HepG2 (cell line): ENCODE results near the gene PEX11G. TPM values are rescaled to one million over a fixed set of nuclear protein-coding genes. Genes with fewer than 3 reads are reported as not detected.

Source experiments
- ATAC-seq: fragments of 200-7000 bp; cut with Tn5 transposase; 3 replicates; pipeline ENCODE4 v1.9.1; 2020; ENCODE audit warnings: mild to moderate bottlenecking, moderate library complexity
- BruUV-seq: library from RNA; stranded (reverse); fragments of 400-500 nt; replicated peaks from 2 replicates; lab custom pipeline; 2021; lab: Mats Ljungman, UMichigan
- CTCF ChIA-PET: fragments of 300-600 bp; formaldehyde crosslinking; extraction: SDS; loops from one replicate; lab custom pipeline; 2021; ENCODE audit warnings: low total read pairs, inconsistent platforms, low intra/inter-chr PET ratio; lab: Yijun Ruan, JAX
- POLR2A ChIA-PET: fragments of 350-600 bp; sonication (Branson Sonifier 250); formaldehyde crosslinking; loops from one replicate; lab custom pipeline; 2020; ENCODE audit warnings: antibody characterized with exemption, inconsistent platforms; lab: Yijun Ruan, JAX
- DNase-seq: peaks from one replicate; pipeline ENCODE4 v3.0.0-alpha.2; 2015; ENCODE audit warnings: low spot score
- FAIRE-seq: peaks from 3 replicates; lab custom pipeline; 2011; peaks lifted over from hg19 to GRCh38; lab: Jason Lieb, UNC
- H2AFZ ChIP-seq: one replicate; pipeline ENCODE4 v1.6.1; 2011; ENCODE audit warnings: low read length, inconsistent platforms
- H3K27ac ChIP-seq: fragments of 300-600 bp; 3 replicates; pipeline ENCODE4 v1.8.0; 2011; ENCODE audit warnings: mixed run types, mild to moderate bottlenecking, mixed read lengths, low read length, inconsistent platforms; ENCODE audit not compliant: insufficient read depth; ENCODE audit errors: extremely low read length
- H3K27me3 ChIP-seq, 2 experiments: fragments of 200-600 bp in 1 of 2; 2 replicates in 1 of 2; 3 replicates in 1 of 2; pipeline versions ENCODE4 v1.6.0 to v1.8.0; 2011; ENCODE audit warnings: low read length in 2 of 2, mild to moderate bottlenecking in 2 of 2, moderate library complexity in 2 of 2, inconsistent platforms in 1 of 2; ENCODE audit not compliant: insufficient read depth in 2 of 2, control insufficient read depth in 1 of 2
- H3K36me3 ChIP-seq, 2 experiments: fragments of 200-600 bp in 1 of 2; replicated peaks in 1 of 2; 2 replicates in 1 of 2; 3 replicates in 1 of 2; pipeline versions ENCODE4 v1.5.1 to v1.8.0; 2011; ENCODE audit warnings: low read length in 2 of 2, inconsistent platforms in 1 of 2; ENCODE audit not compliant: insufficient read depth in 2 of 2, control insufficient read depth in 1 of 2
- H3K4me1 ChIP-seq: 2 replicates; pipeline ENCODE4 v1.5.1; 2012; ENCODE audit warnings: low read length, inconsistent platforms; ENCODE audit not compliant: insufficient read depth
- H3K4me2 ChIP-seq: 2 replicates; pipeline ENCODE4 v1.6.0; 2011; ENCODE audit warnings: low read depth, low read length, inconsistent platforms
- H3K4me3 ChIP-seq, 3 experiments: fragments of 200-600 bp in 1 of 3; sonication (generic), shearing (Covaris generic) in 1 of 3; replicated peaks in 1 of 3; 2 replicates each; pipeline ENCODE4 v1.5.1; 2011 to 2016; ENCODE audit warnings: low read length in 3 of 3, inconsistent platforms in 2 of 3, low read depth in 2 of 3, mild to moderate bottlenecking in 2 of 3, control low read depth in 1 of 3, mixed read lengths in 1 of 3; ENCODE audit not compliant: insufficient read depth in 1 of 3
- H3K79me2 ChIP-seq: one replicate; pipeline ENCODE4 v1.6.1; 2011; ENCODE audit warnings: low read length, inconsistent platforms; ENCODE audit not compliant: insufficient read depth
- H3K9ac ChIP-seq: 2 replicates; pipeline ENCODE4 v1.6.0; 2011; ENCODE audit warnings: mild to moderate bottlenecking, low read depth, low read length, inconsistent platforms; ENCODE audit not compliant: insufficient read depth
- H3K9me3 ChIP-seq: 2 replicates; pipeline ENCODE4 v1.5.1; 2012; ENCODE audit warnings: mild to moderate bottlenecking, low read length
- H4K20me1 ChIP-seq: 2 replicates; pipeline ENCODE4 v1.6.0; 2011; ENCODE audit warnings: inconsistent platforms, mild to moderate bottlenecking, low read length, moderate library complexity; ENCODE audit not compliant: insufficient read depth
- HMG20B ChIP-seq: conservative IDR thresholded peaks from 2 replicates; pipeline ENCODE4 v1.6.1; 2016; ENCODE audit warnings: missing genetic modification reagents, missing compliant biosample characterization
- HOXA5 ChIP-seq: sonication (generic); formaldehyde crosslinking; IDR thresholded peaks from 2 replicates; pipeline ENCODE4 v1.4.0; 2020; ENCODE audit warnings: missing genetic modification reagents
- IRF2 ChIP-seq: IDR thresholded peaks from 2 replicates; pipeline ENCODE4 v1.6.1; 2018; ENCODE audit warnings: missing genetic modification reagents, missing compliant biosample characterization
- LBX2 ChIP-seq: sonication (generic); formaldehyde crosslinking; IDR thresholded peaks from 2 replicates; pipeline ENCODE4 v1.5.0; 2020; ENCODE audit warnings: missing genetic modification reagents, mild to moderate bottlenecking, borderline replicate concordance
- MAFF ChIP-seq: IDR thresholded peaks from 2 replicates; pipeline ENCODE4 v1.6.1; 2011; ENCODE audit warnings: low read depth, low read length, improper control_type of control experiment
- MATR3 ChIP-seq: sonication (generic); formaldehyde crosslinking; IDR thresholded peaks from 2 replicates; pipeline ENCODE4 v1.4.0; 2020; ENCODE audit warnings: missing genetic modification reagents
- NFRKB ChIP-seq: fragments of 450-650 bp; IDR thresholded peaks from 2 replicates; pipeline ENCODE4 v1.6.1; 2017
- PAF1 ChIP-seq: IDR thresholded peaks from 2 replicates; pipeline ENCODE4 v1.6.1; 2016; ENCODE audit warnings: missing genetic modification reagents, missing compliant biosample characterization
- RARA ChIP-seq: IDR thresholded peaks from 2 replicates; pipeline ENCODE4 v1.6.1; 2016; ENCODE audit warnings: missing genetic modification reagents, missing compliant biosample characterization
- SAFB2 ChIP-seq: sonication (generic); formaldehyde crosslinking; IDR thresholded peaks from 2 replicates; pipeline ENCODE4 v1.5.1; 2020; ENCODE audit warnings: missing genetic modification reagents, low read depth, mild to moderate bottlenecking, borderline replicate concordance
- SOX6 ChIP-seq, 2 experiments: fragments of 450-650 bp in 1 of 2; sonication (generic) in 1 of 2; formaldehyde crosslinking in 1 of 2; IDR thresholded peaks; 2 replicates each; pipeline versions ENCODE4 v1.4.0 to v1.6.1; 2017 to 2020; ENCODE audit warnings: antibody characterized with exemption in 1 of 2, mild to moderate bottlenecking in 1 of 2, missing genetic modification reagents in 1 of 2
- SP2 ChIP-seq: sonication (generic); formaldehyde crosslinking; IDR thresholded peaks from 2 replicates; pipeline ENCODE4 v1.5.1; 2020; ENCODE audit warnings: mild to moderate bottlenecking, missing genetic modification reagents
- SYNCRIP ChIP-seq: fragments of 200-400 bp; formaldehyde crosslinking; IDR thresholded peaks from 2 replicates; pipeline ENCODE4 v1.6.1; 2018; ENCODE audit warnings: mild to moderate bottlenecking, low read depth, low read length; ENCODE audit not compliant: insufficient read depth
- TFDP1 ChIP-seq: IDR thresholded peaks from 2 replicates; pipeline ENCODE4 v1.6.1; 2016; ENCODE audit warnings: missing compliant biosample characterization, missing genetic modification reagents, borderline replicate concordance
- ZKSCAN5 ChIP-seq: sonication (generic); formaldehyde crosslinking; IDR thresholded peaks from 2 replicates; pipeline ENCODE4 v1.5.1; 2020; ENCODE audit warnings: mild to moderate bottlenecking, missing genetic modification reagents
- ZNF253 ChIP-seq: sonication (generic); formaldehyde crosslinking; IDR thresholded peaks from 2 replicates; pipeline ENCODE4 v1.8.0; 2022; ENCODE audit warnings: mild to moderate bottlenecking, missing genetic modification reagents, borderline replicate concordance
- ZNF326 ChIP-seq: sonication (generic); formaldehyde crosslinking; IDR thresholded peaks from 2 replicates; pipeline ENCODE4 v1.4.0; 2020; ENCODE audit warnings: missing genetic modification reagents, borderline replicate concordance
- ZNF530 ChIP-seq: sonication (generic); formaldehyde crosslinking; IDR thresholded peaks from 2 replicates; pipeline ENCODE4 v1.5.0; 2020; ENCODE audit warnings: low read depth, mild to moderate bottlenecking, missing genetic modification reagents
- ZNF598 ChIP-seq: sonication (generic); formaldehyde crosslinking; IDR thresholded peaks from 2 replicates; pipeline ENCODE4 v1.5.1; 2020; ENCODE audit warnings: mild to moderate bottlenecking, missing genetic modification reagents, borderline replicate concordance
- ZNF737 ChIP-seq: sonication (generic); formaldehyde crosslinking; IDR thresholded peaks from 2 replicates; pipeline ENCODE4 v1.5.0; 2020; ENCODE audit warnings: missing genetic modification reagents, mild to moderate bottlenecking, borderline replicate concordance
- ZNF784 ChIP-seq: sonication (generic); formaldehyde crosslinking; IDR thresholded peaks from 2 replicates; pipeline ENCODE4 v1.5.1; 2020; ENCODE audit warnings: missing genetic modification reagents, mild to moderate bottlenecking, borderline replicate concordance
- ZNF839 ChIP-seq: sonication (generic); formaldehyde crosslinking; IDR thresholded peaks from 2 replicates; pipeline ENCODE4 v1.4.0; 2020; ENCODE audit warnings: missing genetic modification reagents, mild to moderate bottlenecking, borderline replicate concordance
- WGBS: methylation state at CpG from one replicate; pipeline ENCODE4 v1.1.6; 2017; ENCODE audit warnings: low lambda C conversion rate; 5-methylcytosine and 5-hydroxymethylcytosine counted together
- in situ Hi-C: cut with HindIII; loops from 2 replicates; pipeline ENCODE4 v1.10.0; 2017; ENCODE audit warnings: low pct_unique_long_range_greater_than_20kb; ENCODE audit not compliant: extremely low pct_ligation_motif_present
- intact Hi-C: fragments of 100-400 bp; cut with micrococcal nuclease; formaldehyde crosslinking; loops from one replicate; pipeline ENCODE4 v1.10.0; 2022; ENCODE audit not compliant: unreplicated experiment
- polyA plus RNA-seq, 8 experiments: library from polyadenylated mRNA; depleted of rRNA in 3 of 8; stranded (reverse) in 7 of 8; unstranded in 1 of 8; fragments of >200 nt; fragmentation: Illumina TruSeq in 4 of 8; extraction: Trizol in 4 of 8; gene quantifications; 2 replicates each; pipeline versions ENCODE4 v1.2.1 to v1.2.3, GENCODE V29; 2011 to 2016; ENCODE audit warnings: low read depth in 4 of 8, missing spikeins in 1 of 8, mixed read lengths in 1 of 8; ENCODE audit not compliant: insufficient read depth in 1 of 8
- total RNA-seq, 5 experiments: library from RNA; depleted of rRNA; stranded (reverse); fragments of >200 nt; fragmentation: Illumina TruSeq; extraction: Trizol; gene quantifications; 2 replicates each; pipeline ENCODE4 v1.2.3, GENCODE V29; 2016; ENCODE audit warnings: low read depth in 1 of 5
- TF ChIP-seq, protein P1 (sequence below): sonication (generic); formaldehyde crosslinking; IDR thresholded peaks from 2 replicates; pipeline ENCODE4 v1.5.0; 2020; ENCODE audit warnings: mild to moderate bottlenecking, low read depth, missing genetic modification reagents, borderline replicate concordance

PEX11G gene
- total and polyA plus RNA-seq, 2 of the 13 experiments (the other 11 are each of a cell fraction or from before 2014, with no cell fraction given), result not detected

GRCh38 chr19:7480222-7480969 is 8.4 kb downstream of the PEX11G start:
- H2AFZ ChIP-seq, result no peak overlapping the region
- ChIA-PET CTCF (no interaction called here), POLR2A (no interaction called here)
- in situ Hi-C loops, result no loop called here
- WGBS, result 31% methylated on average over 11 of the region's 11 CpGs
- H3K9ac ChIP-seq, result no peak overlapping the region
- H3K4me2 ChIP-seq, result peak overlapping the region; percentile 21; the same call in 1 of the 2 replicates
- no TSS peak for BruUV-seq
- intact Hi-C loops, result no loop called here
- no peaks in the 10 kb centered on the region for H4K20me1 ChIP-seq
- FAIRE-seq (no peak), ATAC-seq (peak; percentile 9; the same call in 1 of the 3 replicates), DNase-seq (no peak)
- no peaks in the 10 kb centered on the region for H3K79me2 ChIP-seq
- peaks cover 32% of the 10 kb centered on the region for H3K4me1 ChIP-seq
- H3K9me3 ChIP-seq, result no peaks in the 10 kb centered on the region
- no peaks in the 10 kb centered on the region for H3K36me3 ChIP-seq
- H3K4me3 ChIP-seq, result no peak overlapping the region
- no peaks in the 10 kb centered on the region; a peak in 1 of 5 replicates for H3K27me3 ChIP-seq
- no peak overlapping the region for H3K27ac ChIP-seq
- TF ChIP-seq ZKSCAN5 (CRISPR knock-in tag) (no peak), SYNCRIP (no peak), MATR3 (CRISPR knock-in tag) (no peak), ZNF784 (CRISPR knock-in tag) (no peak), SP2 (no peak), NFRKB (no peak), LBX2 (no peak), ZNF839 (no peak), HMG20B (CRISPR knock-in tag) (no peak), PAF1 (CRISPR knock-in tag) (no peak), SOX6 (IDR thresholded peaks at IDR 0.05) (no peak), SOX6 (CRISPR knock-in tag; IDR thresholded peaks at IDR 0.05) (0 out of 2 replicates have a peak, but pooled peaks have one; percentile 14), TFDP1 (no peak), RARA (CRISPR knock-in tag) (peak; percentile 51), ZNF737 (CRISPR knock-in tag) (no peak), ZNF253 (CRISPR knock-in tag) (no peak), ZNF326 (CRISPR knock-in tag) (no peak), ZNF530 (CRISPR knock-in tag) (no peak), IRF2 (CRISPR knock-in tag) (no peak), HOXA5 (no peak), SAFB2 (CRISPR knock-in tag) (no peak), ZNF598 (CRISPR knock-in tag) (no peak), MAFF (peak; percentile 29; the same call in 1 of the 2 replicates)
- TF ChIP-seq, protein P1, sequence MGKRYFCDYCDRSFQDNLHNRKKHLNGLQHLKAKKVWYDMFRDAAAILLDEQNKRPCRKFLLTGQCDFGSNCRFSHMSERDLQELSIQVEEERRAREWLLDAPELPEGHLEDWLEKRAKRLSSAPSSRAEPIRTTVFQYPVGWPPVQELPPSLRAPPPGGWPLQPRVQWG (CRISPR knock-in tag), result no peak
